ENCODE data around the gene CASK. TPM values are rescaled to one million over a fixed set of nuclear protein-coding genes. Genes with fewer than 3 reads are reported as not detected.

The CASK gene
- total and polyA plus RNA-seq, 12 donors, result 4.7 to 53.0 (median 41.3) TPM

DNA sequence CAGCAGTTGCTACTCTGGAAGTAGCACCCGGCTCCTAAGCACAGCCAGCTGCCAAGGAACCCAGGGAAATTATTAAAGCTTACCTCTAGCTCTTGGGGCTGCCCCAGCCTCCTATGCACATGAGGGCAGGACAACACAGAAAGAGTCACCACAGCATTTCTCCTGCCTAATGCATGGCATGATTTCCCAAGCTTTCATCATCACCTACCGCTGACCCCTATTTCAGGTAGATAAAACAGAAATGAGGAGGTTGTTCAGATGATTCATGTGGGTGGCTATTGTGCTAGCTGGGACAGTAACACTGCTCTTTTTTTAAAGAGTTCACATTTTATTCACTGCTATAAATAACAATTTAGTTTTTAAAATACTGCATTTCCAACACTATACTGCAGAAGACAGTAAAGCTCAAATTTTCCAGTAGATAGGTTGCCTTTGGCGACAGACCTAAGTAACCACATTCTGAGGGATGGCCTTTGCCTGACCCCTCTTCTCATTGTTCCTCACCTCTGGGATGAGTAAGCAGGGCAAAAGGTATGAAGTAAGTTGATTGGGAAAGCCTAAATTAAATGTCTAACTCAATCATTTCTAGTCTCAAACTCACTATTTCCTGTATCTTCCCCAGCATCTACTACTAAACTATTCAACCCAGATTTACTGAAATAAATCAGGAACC, 16.7 kb downstream of the CASK start:
- H3K4me3 ChIP-seq, result no peak overlapping the region
- no peak overlapping the region for H3K27ac ChIP-seq
- H3K36me3 ChIP-seq (replicated peaks in 1 of 2), result no peaks in the 10 kb centered on the region
- no peak for TF ChIP-seq POLR2A (IDR thresholded peaks at IDR 0.05)
- TF ChIP-seq CTCF (IDR thresholded peaks at IDR 0.05), result no peak
- 75 to 93% (median 91%) methylated on average over 3 of the region's 3 CpGs for WGBS, 4 donors
- no peak for DNase-seq
- H3K4me1 ChIP-seq (replicated peaks in 1 of 2), result no peaks in the 10 kb centered on the region
- intact Hi-C loops (cut with DNase I), result no loop called here
- H3K27me3 ChIP-seq, result no peaks in the 10 kb centered on the region
- H3K9me3 ChIP-seq (replicated peaks in 1 of 3), result no peaks in the 10 kb centered on the region

DNA sequence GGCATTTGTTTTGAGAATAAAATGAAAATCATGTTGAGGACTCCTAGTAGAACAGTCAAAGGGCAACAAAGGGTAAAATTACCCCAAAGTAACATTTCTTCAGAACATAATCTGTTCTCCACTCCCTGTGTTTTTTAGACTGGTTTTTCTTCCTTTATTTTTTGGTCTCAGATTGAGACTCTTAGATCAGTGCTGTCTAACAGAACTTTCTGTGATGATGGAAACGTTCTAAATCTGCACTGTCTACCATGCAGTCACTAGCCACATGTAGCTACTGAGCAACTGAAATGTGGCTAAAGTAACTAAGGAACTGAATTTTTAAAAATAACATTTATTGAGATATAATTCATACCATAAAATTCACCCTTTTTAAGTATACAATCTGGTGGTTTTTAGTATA, 19.8 kb downstream of the CASK start:
- DNase-seq, result no peak
- intact Hi-C loops (cut with DNase I), result no loop called here
- no peak for TF ChIP-seq POLR2A (IDR thresholded peaks at IDR 0.05)
- TF ChIP-seq CTCF (IDR thresholded peaks at IDR 0.05), result no peak
- Histone ChIP-seq H3K4me3 (no peak overlapping the region), H3K36me3 (replicated peaks in 1 of 2) (no peaks in the 10 kb centered on the region), H3K4me1 (replicated peaks in 1 of 2) (no peaks in the 10 kb centered on the region), H3K27ac (no peak overlapping the region), H3K9me3 (replicated peaks in 1 of 3) (no peaks in the 10 kb centered on the region), H3K27me3 (no peaks in the 10 kb centered on the region)
- WGBS, 4 donors, result 43 to 100% (median 65%) methylated on average over 1 of the region's 1 CpG

DNA sequence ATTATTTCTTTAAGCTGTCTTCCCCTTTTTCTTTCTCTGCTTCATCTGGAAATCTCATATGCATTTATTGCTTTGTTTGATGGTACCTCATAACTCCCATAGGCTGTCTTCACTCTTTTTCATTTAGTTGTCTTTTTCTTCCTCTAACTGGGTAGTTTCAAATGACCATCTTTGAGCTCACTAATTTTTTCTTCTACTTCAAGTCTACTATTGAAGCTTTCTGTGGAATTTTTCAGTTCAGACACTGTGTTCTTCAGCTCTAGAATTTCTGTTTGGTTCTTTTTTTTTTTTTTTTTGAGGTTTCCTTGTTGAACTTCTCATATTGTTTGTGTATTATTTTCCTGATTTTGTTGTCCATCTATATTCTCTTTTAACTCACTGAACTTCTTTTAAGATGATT, 23.0 kb downstream of the CASK start:
- no peaks in the 10 kb centered on the region for H3K4me1 ChIP-seq (replicated peaks in 1 of 2)
- intact Hi-C loops (cut with DNase I), result no loop called here
- H3K9me3 ChIP-seq (replicated peaks in 1 of 3), result no peaks in the 10 kb centered on the region
- H3K27ac ChIP-seq, result no peak overlapping the region
- H3K27me3 ChIP-seq, result no peaks in the 10 kb centered on the region
- no peak overlapping the region for H3K4me3 ChIP-seq
- H3K36me3 ChIP-seq (replicated peaks in 1 of 2), result no peaks in the 10 kb centered on the region
- no peak for TF ChIP-seq POLR2A (IDR thresholded peaks at IDR 0.05)
- no peak for TF ChIP-seq CTCF (IDR thresholded peaks at IDR 0.05)
- no peak for DNase-seq

DNA sequence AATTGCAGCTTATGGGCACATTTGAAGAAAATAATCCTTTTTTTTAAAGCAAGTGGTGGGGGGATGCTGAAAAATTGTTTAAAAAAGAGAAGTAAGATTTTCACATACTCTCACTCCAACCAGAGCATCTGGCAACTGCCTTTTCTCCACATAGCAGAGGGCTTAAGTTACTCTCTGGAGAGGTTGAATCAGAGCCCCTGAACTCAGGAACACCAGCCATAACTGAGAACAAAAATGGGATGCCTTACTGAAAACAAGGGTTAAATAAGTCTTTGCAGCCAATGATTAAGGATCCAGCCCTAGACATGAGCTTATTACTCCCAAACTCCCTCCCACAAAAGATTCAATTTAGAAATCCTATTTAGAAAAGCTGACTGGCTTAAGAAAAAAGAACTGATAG, 27.5 kb downstream of the CASK start:
- Histone ChIP-seq H3K9me3 (replicated peaks in 1 of 3) (no peaks in the 10 kb centered on the region), H3K36me3 (replicated peaks in 1 of 2) (no peaks in the 10 kb centered on the region), H3K27ac (no peak overlapping the region), H3K4me3 (no peak overlapping the region), H3K4me1 (replicated peaks in 1 of 2) (no peaks in the 10 kb centered on the region), H3K27me3 (no peaks in the 10 kb centered on the region)
- intact Hi-C loops (cut with DNase I), result no loop called here
- TF ChIP-seq CTCF (IDR thresholded peaks at IDR 0.05) (no peak), POLR2A (IDR thresholded peaks at IDR 0.05) (no peak)
- no peak for DNase-seq

All from adrenal gland (tissue), 12 donors.